NCI-H2227 (cell line): ENCODE results near the gene DPAGT1.
"Not testable (repeated sequence)": the region's sequence is repeated elsewhere in the genome, so short reads cannot be mapped to it uniquely, and the experiment has no call there.

ENCODE experiments used
- DNase-seq: peaks from one replicate; lab custom pipeline; 2025; ENCODE audit not compliant: unreplicated experiment; lab: John Stamatoyannopoulos, UW

The DPAGT1 gene

GRCh38 chr11:119116235-119116594 is 14.6 kb upstream of the DPAGT1 start:
- DNase-seq, result no peak

GRCh38 chr11:119115484-119116234 is 14.0 kb upstream of the DPAGT1 start:
- DNase-seq, result no peak

- DNase-seq, result no peak
These were observed 12.7 kb upstream of the DPAGT1 start for GRCh38 chr11:119114351-119114750.

- no peak for DNase-seq
These were observed 12.1 kb upstream of the DPAGT1 start for GRCh38 chr11:119113716-119114115.

GRCh38 chr11:119112314-119113020 is 10.8 kb upstream of the DPAGT1 start:
- DNase-seq, result no peak

GRCh38 chr11:119111361-119111925 is 9.8 kb upstream of the DPAGT1 start:
- DNase-seq, result no peak

GRCh38 chr11:119110439-119110838 is 8.8 kb upstream of the DPAGT1 start:
- DNase-seq, result no peak

- DNase-seq, result no peak
These were observed 8.2 kb upstream of the DPAGT1 start for GRCh38 chr11:119109843-119110242.

- no peak for DNase-seq
These were observed 7.2 kb upstream of the DPAGT1 start for GRCh38 chr11:119108857-119109221.

- no peak for DNase-seq
These were observed 6.6 kb upstream of the DPAGT1 start for GRCh38 chr11:119108146-119108856.

- DNase-seq, result no peak
These were observed 6.0 kb upstream of the DPAGT1 start for GRCh38 chr11:119107538-119108145.

- peak; percentile 88 for DNase-seq
These were observed 5.2 kb upstream of the DPAGT1 start, which contains the start of gene C2CD2L for GRCh38 chr11:119106564-119107537. C2CD2L (plus strand) TSS chr11:119107344; CDS start chr11:119107742, 398 bp downstream.

GRCh38 chr11:119103793-119104192 is 2.1 kb upstream of the DPAGT1 start:
- peak; percentile 89 for DNase-seq

GRCh38 chr11:119103161-119103664 is 1.6 kb upstream of the DPAGT1 start:
- not testable (repeated sequence) for DNase-seq

GRCh38 chr11:119100994-119101758 is 477 bp downstream of the DPAGT1 start:
- peak; percentile 35 for DNase-seq

GRCh38 chr11:119100246-119100970 is 1.2 kb downstream of the DPAGT1 start:
- peak; percentile 32 for DNase-seq

- DNase-seq, result no peak
These were observed 1.9 kb downstream of the DPAGT1 start for GRCh38 chr11:119099711-119100110.
